Stimulated activated CD8-positive, alpha-beta memory T cell treated with anti-CD3 and anti-CD28 coated beads, Interleukin-12 subunit alpha, Interleukin-12 subunit beta, amount 100 ng/mL, for 4 hours (primary cell): Measurements from ENCODE around the gene BFAR.
"Not testable (repeated sequence)": the region's sequence is repeated elsewhere in the genome, so short reads cannot be mapped to it uniquely, and the experiment has no call there.

Source experiments
- DNase-seq: peaks from one replicate; pipeline ENCODE4 v3.0.0-alpha.2; 2020; ENCODE audit warnings: low read depth

BFAR gene

GRCh38 chr16:14635395-14636165 is 2.8 kb downstream of the BFAR start:
- DNase-seq: no peak

GRCh38 chr16:14636179-14636950 is 3.6 kb downstream of the BFAR start:
- DNase-seq: not testable (repeated sequence)

DNA sequence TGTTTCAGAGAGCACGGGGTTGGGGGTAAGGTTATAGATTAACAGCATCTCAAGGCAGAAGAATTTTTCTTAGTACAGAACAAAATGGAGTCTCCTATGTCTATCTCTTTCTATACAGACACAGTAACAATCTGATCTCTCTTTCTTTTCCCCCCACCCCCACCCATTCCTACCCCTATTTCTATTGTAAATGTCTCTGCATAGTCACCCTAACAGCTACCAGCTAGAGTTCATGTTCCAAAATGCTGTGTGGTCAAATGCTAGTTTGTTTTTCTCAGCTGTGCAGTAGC is 4.1 kb downstream of the BFAR start:
- not testable (repeated sequence) for DNase-seq

GRCh38 chr16:14640538-14640937 is 7.8 kb downstream of the BFAR start:
- DNase-seq: no peak

DNA sequence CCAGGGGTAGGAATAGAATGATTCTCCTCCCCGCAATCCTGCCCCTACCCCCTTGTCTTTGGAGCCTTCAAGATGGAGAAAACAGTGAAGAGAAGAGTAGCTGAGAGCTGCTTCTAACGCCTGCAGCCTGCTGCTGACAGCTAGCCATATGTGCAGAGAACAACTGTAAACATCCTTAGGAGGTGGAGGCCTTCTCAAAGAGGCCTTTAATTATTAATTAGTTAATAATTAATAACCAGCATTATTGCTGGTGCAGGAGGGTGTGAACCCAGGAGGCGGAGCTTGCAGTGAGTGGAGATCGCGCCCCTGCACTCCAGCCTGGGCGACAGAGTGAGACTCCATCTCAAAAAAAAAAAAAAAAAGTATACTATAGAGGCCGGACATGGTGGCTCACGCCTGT is 8.5 kb downstream of the BFAR start:
- no peak for DNase-seq

DNA sequence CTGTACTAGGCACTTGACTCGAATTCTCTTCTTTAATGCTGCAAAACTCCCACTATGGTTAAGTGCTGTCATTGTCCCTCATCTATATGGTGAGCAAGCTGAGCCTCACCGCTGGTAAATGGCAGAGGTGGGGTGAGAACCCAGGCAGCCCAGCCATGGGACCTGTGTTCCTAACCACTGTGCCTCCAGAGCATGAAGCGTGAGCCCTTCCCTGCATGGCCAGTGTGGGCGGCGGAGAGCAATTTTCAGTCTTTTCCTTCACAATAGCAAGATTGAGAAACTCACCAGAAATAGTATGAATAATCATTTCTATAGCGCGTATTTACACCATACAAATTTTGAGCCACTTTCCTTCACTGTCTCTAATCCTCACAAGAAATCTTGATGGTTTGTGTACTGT is 9.2 kb downstream of the BFAR start:
- DNase-seq: no peak

DNA sequence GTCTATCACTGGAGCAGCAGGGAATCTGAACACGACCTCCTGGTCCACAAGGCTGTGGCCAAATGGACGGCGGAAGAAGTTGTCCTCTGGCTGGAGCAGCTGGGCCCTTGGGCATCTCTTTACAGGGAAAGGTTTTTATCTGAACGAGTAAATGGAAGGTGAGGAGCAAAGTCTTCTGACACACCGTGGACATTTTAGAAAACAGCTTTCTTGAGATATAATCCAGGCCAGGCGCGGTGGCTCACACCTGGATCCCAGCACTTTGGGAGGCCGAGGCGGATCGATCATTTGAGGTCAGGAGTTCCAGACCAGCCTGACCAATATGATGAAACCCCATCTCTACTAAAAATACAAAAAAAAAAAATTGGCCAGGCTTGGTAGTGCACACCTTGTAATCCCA is 17.1 kb downstream of the BFAR start:
- no peak for DNase-seq

- DNase-seq: no peak
Observed at GRCh38 chr16:14650629-14651028, 17.9 kb downstream of the BFAR start.

GRCh38 chr16:14652726-14653125 is 20.0 kb downstream of the BFAR start:
- DNase-seq: no peak

GRCh38 chr16:14658063-14658462 is 25.3 kb downstream of the BFAR start:
- no peak for DNase-seq

DNA sequence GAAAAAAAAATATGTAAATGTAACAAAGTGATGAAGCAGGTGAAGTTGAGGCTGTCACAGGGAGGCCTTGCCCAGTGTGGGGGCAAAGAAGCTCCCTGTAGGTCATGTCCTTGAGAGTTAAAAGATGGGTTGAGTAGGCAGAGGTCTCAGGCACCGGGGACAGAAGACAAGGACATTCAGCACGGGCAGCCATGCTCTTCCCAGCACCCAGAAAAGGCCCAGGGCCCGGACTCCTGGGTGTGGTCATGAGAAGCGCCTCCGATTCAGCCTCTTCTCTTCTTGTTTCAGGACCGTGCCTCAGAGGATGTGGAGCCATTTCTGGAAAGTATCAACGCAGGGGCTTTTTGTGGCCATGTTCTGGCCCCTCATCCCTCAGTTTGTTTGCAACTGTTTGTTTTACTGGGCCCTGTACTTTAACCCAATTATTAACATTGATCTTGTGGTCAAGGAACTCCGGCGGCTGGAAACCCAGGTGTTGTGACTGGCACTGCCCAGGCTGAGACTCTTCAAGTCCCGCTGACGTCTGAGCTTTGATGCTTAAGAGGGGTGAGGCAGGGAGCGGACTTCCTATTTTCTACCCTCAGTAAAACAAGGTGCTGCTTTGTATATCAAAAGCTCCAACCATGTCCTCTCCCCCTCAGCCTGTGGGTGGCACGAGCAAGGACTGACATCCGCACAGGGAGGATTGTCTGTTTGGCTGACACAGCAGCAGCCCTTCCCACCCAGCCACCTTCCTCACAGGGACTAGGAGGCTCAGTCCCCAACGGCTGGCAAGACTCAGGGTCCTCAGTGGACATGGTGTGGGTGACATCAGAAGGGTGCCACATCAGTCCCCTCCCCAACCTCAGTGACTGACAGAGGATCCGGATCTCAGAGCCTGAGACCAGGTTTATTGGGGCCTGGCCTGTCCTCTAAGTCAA is 34.9 kb downstream of the BFAR start:
- DNase-seq: no peak

GRCh38 chr16:14668556-14669223 is 35.9 kb downstream of the BFAR start:
- DNase-seq: no peak

DNA sequence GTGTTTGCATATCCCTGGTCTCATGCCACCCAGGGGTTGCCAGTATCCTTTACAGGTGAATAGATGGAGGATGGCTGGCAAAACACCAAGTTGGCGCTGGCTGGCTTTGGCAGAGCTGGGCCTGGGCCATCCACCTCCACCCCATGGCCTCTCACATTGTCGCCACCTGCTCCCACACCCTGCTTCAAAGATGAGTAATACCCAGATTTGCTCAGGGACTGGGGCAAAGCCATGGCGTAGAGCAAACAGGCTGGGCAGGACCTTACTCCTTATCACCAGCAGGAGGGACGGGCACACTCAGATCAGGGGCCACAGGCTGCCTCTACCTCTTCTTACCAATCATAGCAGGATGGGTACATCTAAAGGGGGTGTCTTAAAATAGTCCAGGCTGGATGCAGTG is 37.0 kb downstream of the BFAR start:
- DNase-seq: no peak

DNA sequence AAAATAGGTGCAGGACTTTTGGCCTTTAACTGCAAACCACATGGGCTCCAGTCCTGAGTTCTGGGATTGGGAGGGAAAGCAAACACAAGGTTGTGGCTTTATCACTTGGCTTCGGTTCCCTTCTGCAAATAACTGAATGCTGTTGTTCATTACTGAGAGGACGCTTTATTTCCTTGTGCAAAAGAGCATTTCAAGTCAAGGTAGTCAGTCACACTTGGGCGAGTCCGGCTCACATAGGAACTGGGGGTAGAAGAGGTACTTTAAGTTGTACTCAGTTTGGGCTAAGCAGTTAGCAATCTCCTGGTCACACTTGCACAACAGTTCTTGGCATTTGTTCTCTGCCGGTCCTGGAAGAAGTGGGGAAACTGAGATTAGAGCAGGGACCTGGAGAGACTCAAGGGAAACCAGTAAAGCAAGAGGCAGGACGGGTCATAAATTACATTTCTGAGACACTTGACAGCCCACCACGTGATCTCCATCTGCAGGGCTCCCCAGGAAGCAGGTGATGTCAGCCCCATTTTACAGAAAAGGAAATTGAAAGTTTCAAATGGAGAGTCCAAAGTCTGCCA is 39.7 kb downstream of the BFAR start:
- DNase-seq: no peak

DNA sequence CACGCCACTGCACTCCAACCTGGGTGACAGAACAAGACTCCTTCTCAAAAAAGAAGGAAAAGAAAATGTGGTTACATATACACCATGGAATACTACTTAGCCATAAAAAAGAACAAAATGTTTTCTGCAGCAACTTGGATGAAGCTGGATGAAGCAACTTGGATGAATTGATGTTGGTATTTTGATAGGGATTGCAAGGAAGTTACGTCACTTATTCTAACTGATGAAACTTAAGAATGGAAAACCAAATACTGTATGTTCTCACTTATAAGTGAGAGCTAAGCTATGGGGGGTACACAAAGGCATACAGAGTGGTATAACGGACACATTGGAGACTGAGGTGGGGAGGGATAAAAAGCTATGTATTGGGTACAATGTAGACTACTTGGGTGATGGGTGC is 43.9 kb downstream of the BFAR start:
- DNase-seq: no peak

DNA sequence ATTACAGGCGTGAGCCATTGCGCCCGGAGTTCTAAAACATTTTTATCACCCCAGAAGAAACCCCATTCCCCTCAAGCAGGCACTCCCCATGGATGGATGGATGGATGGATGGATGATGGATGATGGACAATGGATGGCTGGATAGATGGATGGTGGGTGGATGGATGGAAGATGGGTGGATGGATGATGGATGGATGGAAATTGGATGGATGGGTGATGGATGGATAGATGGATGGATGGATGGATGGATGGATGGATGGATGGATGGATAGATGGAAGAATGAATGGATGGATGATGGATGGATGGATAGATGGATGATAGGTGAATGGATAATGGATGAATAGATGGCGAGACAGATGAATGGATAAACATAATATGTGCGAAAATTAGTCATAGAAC is 44.9 kb downstream of the BFAR start:
- no peak for DNase-seq

- no peak for DNase-seq
Observed at GRCh38 chr16:14678748-14679497, 46.2 kb downstream of the BFAR start.

DNA sequence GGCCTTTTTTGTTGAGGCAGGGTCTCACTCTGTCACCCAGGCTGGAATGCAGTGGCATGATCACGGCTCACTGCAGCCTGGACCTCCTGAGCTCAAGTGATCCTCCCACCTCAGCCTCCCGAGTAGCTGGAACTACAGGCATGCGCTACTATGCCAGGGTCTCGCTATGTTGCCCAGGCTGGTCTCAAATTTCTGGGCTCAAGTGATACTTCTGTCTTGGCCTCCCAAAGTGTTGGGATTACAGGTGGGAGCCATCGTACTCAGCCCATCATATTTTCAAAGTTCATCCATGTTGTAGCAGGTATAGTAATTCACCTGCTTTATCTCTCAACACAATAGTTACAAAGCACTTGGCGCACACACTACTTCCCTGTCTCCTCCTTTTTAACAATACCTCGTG is 47.6 kb downstream of the BFAR start:
- DNase-seq: not testable (repeated sequence)

- DNase-seq: no peak
Observed at GRCh38 chr16:14681115-14681514, 48.4 kb downstream of the BFAR start.

- DNase-seq: no peak
Observed at GRCh38 chr16:14682121-14682520, 49.4 kb downstream of the BFAR start.
